Measurements from ENCODE around the gene TTC31.
"Not testable (repeated sequence)": the region's sequence is repeated elsewhere in the genome, so short reads cannot be mapped to it uniquely, and the experiment has no call there.

The TTC31 gene

DNA sequence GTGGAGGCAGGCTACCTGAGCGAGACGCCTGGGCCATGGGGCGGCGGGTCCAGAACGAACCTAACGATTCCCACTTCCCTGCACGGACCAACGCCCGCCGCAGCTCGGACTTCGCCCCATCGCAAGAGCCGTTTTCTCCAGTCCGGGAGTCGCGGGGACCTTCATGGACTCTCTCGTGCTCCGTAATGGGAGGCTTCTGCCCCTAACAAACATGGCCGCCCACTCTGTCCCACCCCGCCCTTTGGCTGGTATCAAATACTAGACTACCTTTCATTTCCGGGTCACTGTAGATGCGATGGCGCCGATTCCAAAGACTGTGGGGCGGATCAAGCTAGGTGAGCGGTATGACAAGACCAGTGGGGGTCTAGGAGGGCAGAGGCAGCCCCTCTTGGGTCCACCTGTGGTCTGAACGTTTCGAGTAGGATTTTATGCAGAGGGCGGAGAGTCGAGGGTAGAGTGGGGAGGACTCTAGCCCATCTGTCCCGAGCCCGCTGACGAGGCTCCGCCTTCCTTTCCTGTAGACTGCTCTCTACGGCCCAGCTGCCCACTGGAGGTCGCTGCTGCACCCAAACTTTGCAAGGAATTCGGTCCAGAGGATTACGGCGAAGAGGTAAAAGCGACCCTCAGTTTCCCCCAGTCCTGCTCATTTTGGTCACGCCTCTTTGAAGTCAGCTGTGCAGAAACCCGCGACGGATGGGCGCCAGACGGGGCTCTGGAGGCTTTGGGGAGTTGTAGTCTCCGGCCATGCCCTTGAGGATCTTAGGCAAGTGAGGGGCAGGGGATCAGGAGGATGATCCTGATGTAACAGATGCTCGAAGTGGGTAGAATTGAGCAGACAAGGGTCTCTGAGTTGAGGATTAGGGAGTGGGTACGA is at the start of gene TTC31, which contains the start of gene CCDC142:
Gene TTC31 (plus strand): TSS at position 281 of the 874 bp plus-strand sequence. CDS start 15 bp downstream, at position 296.
Gene CCDC142 (minus strand): TSS at position 198 of the 874 bp plus-strand sequence. CDS start 161 bp downstream, at position 37.
- DNase-seq, result peak; percentile 93

DNA sequence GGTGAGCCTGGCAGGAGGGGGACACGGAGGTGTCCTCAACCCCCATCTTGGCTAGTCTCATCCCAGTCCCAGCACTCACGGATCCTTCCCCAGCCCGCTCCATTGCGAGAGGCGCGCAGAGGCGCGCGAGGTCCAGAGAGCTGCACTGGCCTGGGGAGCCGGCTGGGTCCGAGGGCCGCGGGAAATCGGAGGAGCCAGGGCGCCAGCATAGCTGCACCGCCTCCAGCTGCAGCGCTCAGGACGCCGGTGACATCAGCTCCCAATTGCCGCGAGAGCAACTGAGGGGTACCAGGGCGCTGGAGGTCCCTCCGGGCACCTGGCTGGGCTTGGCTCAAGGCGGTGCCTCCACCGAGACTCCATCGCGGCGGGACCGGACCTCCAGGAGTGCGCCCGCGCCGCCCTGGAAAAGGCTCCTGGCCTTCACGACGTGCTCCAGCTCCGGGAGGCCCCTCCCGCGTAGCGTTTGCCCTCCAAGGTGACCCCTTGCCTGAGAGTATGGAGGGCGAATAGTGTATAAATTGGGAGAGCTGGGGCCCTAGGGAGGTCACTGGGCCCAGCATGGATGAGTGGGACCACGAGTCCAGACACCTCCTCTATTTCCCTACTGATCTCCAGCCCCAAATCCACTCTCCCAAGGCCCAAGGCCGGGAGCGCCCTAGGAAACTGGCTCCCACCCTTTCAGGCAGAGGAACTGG is 46.6 kb upstream of the TTC31 start:
- no peak for DNase-seq

DNA sequence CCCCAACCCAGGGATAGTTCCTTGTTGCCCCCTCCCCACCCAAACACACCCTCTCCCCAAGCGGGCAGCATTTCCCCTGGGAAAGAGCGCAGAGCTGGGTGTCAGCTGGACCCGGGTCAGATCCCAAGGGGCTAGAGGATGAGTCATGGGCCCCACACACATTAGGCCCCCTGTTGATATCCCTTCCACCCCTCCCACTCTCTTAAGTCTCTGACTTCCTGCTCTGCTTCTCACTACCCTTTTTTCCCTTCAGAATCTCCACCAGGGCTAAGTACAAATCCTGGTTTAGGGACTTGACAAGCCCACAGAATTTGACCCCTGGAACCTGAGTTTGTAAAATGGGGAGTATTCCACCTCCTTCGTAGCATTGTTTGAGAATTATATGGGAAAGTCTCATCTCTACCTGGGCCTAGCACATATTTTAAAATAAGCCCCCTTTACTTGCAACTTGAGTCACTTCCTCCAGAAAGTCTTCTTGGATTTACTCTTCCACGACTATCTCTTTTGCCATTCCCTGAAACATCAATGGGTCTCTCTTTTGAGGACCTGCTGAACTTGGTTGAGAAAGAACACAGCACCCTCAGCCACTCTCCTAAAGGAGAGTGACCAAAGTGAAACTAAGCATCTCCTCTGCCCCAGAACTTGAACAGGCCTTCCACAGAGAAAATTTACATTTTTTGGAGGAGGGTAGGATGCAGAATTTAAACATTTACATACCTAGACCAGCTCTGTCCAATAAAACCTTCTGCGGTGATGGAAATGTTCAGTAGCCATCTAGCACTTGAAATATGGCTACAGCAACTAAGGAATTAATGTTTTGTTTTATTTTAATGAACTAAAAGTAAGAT is 45.8 kb upstream of the TTC31 start:
- no peak for DNase-seq

DNA sequence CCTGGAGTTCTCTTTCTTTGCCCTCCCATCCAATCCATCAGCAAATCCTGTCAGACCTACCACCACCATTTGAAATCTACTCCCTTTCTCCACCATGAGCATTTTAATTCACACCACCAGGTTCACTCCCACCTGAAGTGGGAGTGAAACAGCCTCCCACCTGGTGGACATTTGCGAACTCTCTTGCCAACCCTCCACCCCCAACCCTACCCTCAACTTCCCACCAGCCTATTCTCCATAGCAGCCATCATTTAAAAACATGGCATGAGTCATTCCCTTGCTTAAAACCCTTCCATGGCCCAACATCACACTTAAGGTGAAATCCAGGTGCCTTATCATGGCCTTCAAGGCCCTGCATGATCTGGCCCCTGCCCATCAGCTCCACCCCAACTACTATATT is 44.6 kb upstream of the TTC31 start:
- no peak for DNase-seq

DNA sequence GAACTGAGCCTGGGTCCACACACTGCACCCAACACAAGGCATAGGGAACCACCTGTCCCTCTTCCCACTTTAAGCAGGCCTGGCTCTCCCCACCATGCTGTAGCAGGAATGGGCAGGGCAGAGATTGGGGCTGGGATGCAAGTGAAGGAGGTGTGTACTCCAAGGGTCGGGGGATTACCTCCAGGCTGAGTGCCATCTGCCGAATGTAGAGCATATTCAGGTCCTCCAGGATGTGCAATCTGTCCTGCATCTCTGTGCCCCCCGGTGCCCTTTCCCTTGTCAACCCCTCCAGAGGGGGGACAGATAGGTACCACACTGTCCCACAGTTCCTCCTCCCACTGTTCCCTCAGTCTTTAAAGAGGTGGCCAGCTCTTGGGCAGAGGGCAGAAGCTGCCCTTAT is 43.5 kb upstream of the TTC31 start:
- no peak for DNase-seq

DNA sequence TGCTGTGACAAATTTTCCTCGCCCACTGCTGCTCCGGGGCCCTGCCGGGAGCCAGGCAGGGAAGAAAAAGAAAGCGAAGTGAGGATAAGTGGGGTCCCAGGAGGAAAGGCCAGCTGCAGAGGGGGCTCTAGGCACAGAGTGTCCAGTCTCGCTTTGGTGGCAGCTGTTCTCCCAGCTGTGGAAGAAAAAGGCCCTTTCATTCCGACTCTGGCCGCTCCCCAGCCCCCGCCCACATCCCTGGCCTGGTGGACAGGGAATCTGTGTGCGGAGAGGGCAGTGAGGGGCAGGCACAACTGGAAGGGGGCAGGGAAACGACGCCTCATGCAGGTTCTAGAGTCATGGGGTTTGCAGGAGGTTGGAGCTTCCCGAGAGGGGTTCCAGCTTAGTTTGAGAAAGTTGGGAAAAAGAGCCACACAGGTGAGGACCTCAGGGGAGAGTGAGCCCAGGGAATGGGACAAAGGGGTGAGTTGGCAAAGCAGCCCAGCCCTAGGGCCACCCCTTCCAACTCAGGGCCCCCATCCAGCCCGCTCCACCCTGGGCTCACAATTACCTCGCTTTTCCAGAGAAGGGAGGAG is 43.0 kb upstream of the TTC31 start:
- no peak for DNase-seq

DNA sequence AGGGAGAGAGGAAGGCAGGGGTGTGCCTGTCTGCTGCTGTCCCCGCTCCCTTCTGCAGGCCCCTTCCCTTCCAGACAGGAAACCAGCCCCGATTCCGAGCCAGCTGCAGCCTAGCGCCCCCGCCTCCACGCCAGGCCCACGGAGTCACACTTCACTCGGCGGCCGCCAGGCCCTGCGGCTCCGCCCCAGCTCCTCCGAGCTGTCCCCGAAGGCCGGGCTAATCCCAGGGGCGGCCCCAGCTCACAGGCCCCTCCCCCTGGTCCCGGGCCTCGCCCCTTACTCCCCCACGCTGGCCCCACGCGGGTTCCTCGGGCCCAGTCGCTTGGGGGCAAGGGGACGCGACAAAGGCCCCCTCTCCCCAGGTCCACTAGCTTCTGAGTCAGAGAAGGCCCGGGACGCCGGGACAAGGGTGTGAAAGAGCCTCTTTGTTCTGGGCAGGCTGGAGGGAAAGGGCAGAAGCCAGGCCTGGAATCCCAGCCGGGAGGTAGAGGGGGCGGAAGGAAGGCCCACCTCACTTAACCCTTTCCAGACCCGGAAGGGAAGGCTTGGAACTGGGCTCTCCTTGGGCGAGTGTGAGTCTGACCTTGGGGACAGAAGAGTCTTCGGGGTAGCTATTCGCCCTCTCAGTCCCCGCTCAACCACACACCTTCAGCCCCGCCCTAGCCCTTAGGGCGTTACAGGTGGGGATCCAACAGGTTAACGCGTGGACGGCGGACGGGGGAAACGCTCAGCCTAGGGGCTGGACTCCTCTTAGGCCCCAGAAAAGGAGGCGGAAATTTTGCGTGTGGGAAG is 42.3 kb upstream of the TTC31 start:
- peak; percentile 65 for DNase-seq

DNA sequence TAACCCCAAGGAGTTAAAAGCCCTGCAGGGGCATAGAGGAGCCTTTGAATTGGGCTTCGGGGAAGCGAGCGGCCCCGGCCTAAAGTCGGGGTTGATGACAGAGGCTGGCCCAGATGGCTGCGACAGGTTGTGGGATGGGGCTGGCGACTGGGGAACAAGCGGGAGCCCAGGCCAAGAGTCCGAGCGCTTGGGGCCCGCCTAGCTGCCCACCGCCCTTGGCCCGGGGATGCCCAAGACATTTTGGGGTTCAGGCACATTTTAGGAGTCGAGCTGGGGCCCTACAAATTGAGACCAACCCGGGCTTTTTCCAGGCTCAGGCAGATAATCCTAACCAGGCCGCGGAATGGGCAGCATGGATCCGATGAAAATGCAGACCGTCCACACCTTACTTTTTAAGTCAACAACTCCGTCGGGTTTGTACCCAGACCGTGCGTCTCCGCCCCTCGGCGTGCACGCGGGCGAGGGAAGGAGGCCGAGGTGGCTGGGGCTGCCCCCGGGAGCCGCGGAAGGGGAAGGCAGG is 41.7 kb upstream of the TTC31 start:
- DNase-seq, result no peak

DNA sequence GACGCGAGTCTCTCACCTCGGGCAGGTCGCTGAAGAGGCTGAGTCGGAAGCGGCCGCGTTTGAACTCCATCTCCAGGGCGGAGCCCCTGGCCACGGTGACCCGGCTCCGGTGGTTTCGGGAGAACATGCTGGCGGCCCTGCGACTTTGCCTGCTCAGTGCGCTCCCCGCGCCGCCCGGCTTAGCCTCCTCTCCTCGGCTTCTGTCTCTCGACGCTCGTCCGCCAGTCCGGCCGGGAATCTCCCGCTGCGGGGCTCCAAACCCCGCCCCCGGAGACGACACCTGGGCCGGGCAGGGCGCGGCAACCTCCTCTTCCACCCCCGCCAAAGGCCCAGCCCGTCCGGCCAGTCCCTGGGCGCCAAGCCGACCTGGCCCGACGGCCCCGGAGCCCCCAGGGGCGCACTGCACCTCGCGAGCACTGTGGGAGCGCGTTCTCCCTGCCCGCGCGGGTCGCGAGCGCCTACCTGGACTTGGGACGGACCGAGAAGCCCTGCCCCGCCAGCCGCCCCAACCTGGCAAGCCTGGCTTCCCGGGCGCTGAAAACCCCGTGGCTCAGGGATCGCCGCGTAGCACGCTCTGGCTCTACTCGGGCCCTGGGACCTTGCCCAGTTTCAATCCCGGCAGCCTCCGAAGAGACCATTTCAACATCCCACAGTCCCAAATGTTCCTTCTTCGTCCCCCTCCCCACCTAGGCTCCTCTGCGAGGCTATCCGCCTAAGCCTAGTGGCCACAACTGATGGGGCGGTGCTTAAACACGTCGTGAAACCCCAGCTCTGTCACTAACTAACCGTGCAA is 41.0 kb upstream of the TTC31 start, which contains the start of gene RTKN:
Gene RTKN (minus strand): TSS at position 248 of the 793 bp plus-strand sequence. CDS start 121 bp downstream, at position 127.
- DNase-seq, result peak; percentile 42

DNA sequence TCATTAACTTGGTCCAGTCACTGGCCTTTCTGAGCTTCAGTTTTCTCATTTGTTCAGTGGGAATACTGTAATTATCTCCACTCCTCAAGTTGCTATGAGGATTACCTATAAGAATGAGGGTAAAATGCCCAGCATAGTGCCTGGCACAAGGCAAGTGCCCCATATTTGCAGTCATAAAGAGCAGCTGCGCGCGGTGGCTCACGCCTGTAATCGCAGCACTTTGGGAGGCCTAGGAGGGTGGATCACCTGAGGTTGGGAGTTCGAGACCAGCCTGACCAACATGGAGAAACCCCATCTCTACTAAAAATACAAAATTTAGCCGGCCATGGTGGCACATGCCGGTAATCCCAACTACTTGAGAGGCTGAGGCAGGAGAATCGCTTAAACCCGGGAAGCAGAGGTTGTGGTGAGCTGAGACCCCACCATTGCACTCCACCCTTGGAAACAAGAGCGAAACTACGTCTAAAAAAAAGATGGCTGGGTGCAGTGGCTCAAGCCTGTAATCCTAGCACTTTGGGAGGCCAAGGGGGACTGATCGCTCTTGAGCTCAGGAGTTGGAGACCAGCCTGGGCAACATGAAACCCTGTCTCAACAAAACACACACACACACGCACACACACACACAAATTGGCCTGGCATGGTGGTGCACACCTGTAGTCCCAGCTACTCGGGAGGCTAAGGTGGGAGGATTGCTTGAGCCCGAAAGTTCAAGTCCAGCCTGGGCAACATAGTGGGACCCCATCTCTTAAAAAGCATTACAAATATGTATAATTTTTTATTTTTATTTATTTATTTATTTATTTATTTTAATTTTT is 40.2 kb upstream of the TTC31 start:
- not testable (repeated sequence) for DNase-seq

DNA sequence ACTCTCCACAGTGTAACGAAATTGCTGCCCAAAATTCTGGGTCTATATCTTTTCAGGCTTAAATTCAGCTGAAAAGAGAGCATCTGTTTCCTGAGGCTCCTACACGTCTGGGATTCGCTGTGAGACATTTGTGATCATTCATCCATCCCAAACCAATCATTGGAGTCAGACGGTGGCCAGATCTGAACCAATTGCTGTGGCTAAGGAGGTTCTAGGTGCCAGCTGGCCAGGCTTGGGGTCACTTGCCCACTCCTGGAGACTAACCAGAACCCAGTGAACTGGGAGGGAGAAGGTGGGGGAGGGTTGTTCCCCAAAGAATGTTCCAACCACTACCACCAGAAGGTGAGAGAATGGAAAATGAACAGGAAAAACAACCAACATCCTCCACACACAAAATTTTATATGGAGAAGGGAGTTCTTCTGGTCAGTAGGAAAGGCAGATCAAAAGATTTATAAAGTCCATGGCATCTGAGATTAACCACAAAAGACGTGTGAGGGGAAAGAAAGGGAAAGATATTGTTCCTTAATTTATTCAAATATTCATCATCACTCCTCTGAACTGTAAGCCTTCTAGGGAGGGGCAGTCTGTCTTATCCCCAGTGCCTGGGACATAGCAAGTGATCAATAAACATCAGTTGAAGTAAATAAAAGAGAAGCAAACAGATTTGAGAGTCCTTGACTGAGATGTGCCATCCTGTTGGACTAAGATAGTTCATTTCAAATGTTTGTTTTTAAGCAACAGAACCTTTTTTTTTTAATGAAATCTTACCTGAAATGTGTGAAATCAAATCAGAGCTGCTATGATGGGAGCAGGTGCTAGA is 38.2 kb upstream of the TTC31 start:
- DNase-seq, result no peak

DNA sequence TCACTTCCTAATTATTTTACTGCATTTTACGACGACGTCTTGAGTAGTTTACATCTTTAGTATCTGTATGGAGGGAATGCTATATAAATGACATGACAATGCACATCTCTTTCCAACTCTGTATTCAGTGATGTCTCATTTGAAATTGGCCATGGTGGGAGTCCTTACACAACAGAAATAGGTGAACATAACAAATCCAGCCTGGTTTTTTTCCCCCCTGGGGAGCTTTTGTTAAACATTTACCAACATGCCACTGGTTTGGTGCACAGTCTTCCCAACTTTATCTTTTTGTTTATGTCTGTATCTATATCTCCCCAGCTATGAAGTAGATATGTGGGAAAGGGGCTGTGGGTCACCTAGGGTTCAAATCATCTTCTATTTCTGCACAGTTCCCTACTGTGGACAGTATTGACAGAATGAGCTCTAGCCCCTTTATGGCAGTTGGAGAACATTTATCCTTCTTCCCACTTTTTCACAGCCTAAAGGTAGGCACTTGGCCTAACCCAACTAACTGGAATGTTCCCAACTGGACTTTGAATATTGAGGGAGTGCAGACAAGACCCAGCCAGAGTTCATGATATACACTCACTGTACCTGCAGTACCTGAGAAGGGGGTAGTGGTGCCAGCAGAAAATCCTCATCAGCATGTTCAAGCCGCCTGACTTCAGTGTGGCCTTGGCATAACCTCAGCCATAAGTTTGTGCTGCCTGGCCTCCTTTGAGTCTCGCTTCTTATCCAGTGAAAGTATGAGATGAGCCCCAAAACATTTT is 35.5 kb upstream of the TTC31 start:
- DNase-seq, result no peak

DNA sequence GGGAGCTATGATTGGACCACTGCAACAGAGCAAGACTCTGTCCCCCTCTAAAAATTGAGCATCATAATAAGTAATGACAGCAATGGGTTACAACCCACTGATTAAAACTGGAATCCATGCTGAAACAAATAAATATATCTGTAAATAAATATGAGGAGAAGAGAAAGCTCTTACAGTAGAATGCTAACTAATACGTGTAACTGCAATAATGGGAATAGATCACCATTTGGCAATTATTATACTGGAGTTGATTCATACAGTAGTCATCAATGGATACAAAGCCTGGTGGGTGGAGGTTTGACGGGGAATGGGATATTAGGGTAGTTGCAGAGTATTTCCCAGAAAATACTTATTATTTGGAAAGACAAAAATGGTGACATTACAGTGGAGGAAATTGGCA is 34.1 kb upstream of the TTC31 start:
- DNase-seq, result no peak

DNA sequence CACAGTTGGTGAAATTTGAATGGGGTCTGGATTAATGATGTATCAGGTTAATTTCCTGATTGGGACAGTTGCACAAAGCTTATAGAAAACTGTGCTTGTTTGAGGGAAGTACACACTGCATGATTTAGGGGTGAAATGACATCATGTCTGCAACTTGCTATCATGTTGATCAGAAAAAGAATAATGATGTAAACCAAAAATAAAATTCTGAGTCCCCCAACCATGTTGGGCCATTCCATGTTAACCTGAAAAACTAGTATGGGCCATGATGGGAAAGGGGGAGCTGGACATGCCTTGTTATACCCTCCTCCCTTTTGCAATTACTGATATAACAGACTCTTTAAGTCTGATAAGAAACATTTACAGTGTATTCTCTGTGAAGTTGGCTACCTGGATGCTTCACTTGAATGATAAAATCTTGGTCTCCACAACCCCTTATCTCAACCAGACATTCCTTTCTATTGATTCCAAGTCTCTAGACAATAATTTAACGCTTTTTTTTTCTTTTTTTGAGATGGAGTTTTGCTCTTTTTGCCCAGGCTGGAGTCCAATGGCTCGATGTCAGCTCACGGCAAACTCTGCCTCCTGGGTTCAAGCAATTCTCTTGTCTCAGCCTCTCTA is 32.2 kb upstream of the TTC31 start:
- no peak for DNase-seq

DNA sequence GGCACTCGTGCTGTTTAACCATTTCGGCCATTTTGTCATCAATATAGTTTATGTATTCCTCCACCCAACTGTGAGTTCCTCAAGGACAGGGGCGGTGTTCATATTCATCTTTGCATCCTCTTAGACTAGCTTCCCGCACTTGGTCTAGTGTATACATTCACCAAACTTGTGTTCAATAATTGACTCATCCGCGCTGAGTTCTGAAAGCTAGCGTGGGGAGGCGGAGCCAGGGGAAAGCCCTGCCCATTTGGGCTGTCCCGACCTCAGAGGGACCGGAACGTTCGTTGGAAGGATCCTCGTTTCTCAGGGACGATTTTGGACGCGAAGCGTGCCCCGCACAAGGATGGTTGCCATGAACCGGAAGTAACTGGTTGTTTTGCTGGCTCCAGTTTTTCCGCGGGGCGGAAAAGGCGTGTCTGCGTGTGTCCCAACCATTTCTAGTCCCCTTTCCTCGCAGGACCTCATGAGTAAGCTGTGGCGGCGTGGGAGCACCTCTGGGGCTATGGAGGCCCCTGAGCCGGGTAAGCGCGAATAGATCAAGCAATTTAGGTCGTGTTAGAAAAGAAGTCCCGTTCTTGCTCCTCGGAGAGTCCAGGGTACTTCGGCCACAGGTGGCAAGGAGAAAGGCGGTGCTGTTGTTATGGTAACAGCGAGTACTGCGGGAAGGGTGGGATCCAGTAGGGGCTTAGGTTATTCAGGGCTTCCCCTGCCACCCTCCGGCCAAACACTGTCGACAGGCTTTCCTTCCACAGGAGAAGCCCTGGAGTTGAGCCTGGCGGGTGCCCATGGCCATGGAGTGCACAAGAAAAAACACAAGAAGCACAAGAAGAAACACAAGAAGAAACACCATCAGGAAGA is 28.0 kb upstream of the TTC31 start, which contains the start of gene INO80B:
Gene INO80B (plus strand): TSS at position 434 of the 858 bp plus-strand sequence. CDS start 30 bp downstream, at position 464.
- peak; percentile 96 for DNase-seq

DNA sequence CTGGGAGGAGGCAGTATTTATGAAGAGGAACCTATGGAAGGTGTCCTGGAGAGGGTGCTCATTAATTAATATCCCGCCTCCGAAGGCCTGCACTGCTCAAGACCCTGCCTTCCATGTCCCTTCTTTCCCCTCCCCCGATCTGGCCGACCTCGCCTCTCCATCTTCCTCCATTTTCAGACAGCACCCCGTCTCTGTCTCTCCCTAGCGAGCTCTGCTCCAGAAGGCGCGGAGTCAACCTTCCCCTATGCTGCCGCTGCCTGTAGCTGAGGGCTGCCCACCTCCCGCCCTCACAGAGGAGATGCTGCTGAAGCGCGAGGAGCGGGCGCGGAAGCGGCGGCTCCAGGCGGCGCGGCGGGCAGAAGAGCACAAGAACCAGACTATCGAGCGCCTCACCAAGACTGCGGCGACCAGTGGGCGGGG is 25.7 kb upstream of the TTC31 start:
- DNase-seq, result no peak

Data from CD4-positive, alpha-beta T cell treated with Interferon gamma for 1 hour (primary cell).